GM23338 (cell line): ENCODE measurements around the gene PARP9.

Experiments used
- TF ChIP-seq, protein P1 (sequence below), 2 experiments: fragments of 200-600 bp in 1 of 2; sonication (generic) in 1 of 2; conservative IDR thresholded peaks; 2 replicates each; pipeline versions ENCODE4 v1.5.1 to v1.6.1; 2016 to 2017; ENCODE audit warnings: antibody characterized with exemption in 2 of 2, low read depth in 2 of 2, mild to moderate bottlenecking in 2 of 2, moderate library complexity in 1 of 2
- TF ChIP-seq, protein P2 (sequence below): IDR thresholded peaks from one replicate; pipeline ENCODE4 v1.6.1; 2018; ENCODE audit warnings: antibody characterized with exemption; ENCODE audit not compliant: unreplicated experiment

DNA sequence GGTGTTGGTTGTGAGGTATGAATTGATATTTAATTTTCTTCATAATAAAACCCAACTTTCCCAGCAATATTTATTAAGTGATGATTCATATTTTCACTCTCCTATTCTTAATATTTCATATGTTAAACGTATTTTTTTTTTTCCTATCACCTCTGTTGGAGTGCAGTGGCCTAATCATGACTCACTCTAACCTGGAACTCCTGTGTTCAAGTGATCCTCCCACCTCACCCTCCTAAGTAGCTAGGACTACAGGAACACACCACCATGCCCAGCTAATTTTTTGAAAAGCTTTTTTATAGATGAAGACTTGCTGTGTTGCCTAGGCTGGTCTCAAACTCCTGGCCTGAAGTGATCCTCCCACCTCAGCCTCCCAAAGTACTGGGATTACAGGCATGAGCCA, 22.0 kb upstream of the PARP9 start:
- TF ChIP-seq, protein P1, sequence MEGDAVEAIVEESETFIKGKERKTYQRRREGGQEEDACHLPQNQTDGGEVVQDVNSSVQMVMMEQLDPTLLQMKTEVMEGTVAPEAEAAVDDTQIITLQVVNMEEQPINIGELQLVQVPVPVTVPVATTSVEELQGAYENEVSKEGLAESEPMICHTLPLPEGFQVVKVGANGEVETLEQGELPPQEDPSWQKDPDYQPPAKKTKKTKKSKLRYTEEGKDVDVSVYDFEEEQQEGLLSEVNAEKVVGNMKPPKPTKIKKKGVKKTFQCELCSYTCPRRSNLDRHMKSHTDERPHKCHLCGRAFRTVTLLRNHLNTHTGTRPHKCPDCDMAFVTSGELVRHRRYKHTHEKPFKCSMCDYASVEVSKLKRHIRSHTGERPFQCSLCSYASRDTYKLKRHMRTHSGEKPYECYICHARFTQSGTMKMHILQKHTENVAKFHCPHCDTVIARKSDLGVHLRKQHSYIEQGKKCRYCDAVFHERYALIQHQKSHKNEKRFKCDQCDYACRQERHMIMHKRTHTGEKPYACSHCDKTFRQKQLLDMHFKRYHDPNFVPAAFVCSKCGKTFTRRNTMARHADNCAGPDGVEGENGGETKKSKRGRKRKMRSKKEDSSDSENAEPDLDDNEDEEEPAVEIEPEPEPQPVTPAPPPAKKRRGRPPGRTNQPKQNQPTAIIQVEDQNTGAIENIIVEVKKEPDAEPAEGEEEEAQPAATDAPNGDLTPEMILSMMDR (conservative IDR thresholded peaks at IDR 0.05; ENCODE audit: low read depth in 2 of 2) = no peak
- TF ChIP-seq, protein P2, sequence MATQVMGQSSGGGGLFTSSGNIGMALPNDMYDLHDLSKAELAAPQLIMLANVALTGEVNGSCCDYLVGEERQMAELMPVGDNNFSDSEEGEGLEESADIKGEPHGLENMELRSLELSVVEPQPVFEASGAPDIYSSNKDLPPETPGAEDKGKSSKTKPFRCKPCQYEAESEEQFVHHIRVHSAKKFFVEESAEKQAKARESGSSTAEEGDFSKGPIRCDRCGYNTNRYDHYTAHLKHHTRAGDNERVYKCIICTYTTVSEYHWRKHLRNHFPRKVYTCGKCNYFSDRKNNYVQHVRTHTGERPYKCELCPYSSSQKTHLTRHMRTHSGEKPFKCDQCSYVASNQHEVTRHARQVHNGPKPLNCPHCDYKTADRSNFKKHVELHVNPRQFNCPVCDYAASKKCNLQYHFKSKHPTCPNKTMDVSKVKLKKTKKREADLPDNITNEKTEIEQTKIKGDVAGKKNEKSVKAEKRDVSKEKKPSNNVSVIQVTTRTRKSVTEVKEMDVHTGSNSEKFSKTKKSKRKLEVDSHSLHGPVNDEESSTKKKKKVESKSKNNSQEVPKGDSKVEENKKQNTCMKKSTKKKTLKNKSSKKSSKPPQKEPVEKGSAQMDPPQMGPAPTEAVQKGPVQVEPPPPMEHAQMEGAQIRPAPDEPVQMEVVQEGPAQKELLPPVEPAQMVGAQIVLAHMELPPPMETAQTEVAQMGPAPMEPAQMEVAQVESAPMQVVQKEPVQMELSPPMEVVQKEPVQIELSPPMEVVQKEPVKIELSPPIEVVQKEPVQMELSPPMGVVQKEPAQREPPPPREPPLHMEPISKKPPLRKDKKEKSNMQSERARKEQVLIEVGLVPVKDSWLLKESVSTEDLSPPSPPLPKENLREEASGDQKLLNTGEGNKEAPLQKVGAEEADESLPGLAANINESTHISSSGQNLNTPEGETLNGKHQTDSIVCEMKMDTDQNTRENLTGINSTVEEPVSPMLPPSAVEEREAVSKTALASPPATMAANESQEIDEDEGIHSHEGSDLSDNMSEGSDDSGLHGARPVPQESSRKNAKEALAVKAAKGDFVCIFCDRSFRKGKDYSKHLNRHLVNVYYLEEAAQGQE = no peak
